HG03060 (cell line): Measurements from ENCODE around the gene SERPINA6.
"Not testable (repeated sequence)": the region's sequence is repeated elsewhere in the genome, so short reads cannot be mapped to it uniquely, and the experiment has no call there.

Experiments
- ATAC-seq: cut with Tn5 transposase; IDR thresholded peaks from one replicate; pipeline ENCODE4 v1.9.1; 2021; ENCODE audit warnings: low read depth, moderate number of reproducible peaks; ENCODE audit not compliant: unreplicated experiment

The SERPINA6 gene

DNA sequence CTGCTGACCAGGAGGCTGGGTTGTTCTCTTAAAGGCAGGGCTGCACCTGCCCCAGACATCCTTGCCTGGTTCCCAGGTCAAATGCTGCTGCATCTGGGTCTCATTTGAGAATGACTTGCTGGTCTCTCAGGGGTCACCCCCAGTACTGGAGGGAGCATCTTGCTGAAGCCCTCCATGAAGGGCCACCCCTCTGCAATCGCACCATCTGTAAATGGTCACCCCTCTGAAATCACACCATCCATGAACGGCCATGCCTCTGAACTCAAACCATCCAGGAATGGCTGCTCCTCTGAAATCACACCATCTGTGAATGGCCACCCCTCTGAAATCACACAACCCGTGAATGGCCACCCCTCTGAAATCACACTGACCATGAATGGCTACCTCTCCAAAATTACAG lies 7.3 kb upstream of the SERPINA6 start:
- no peak for ATAC-seq

- no peak for ATAC-seq
Observed at GRCh38 chr14:94329857-94330256, 6.7 kb upstream of the SERPINA6 start.

DNA sequence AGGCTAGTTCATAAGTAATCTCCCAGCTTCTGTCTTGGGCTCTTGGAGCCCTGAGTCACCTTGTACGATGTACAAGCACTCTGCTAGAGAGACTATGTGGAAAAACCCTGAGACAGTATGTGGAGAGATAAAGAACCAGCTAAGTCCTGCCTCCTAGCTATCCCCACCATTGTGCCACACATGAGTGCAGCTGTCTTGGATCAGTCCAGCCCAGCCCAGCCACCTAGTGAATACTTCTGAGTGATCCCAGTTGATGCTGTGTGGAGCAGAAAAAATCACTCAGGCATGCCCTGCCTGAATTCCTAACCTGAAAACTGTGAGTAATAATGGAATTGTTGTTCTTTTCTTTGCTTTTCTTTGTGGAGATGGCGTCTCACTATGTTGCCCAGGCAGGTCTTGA lies 5.1 kb upstream of the SERPINA6 start:
- ATAC-seq = no peak

- no peak for ATAC-seq
Observed at GRCh38 chr14:94321421-94322271, 1.5 kb downstream of the SERPINA6 start.

GRCh38 chr14:94320243-94320642 lies 2.9 kb downstream of the SERPINA6 start:
- ATAC-seq = no peak

- ATAC-seq = no peak
Observed at GRCh38 chr14:94317259-94317658, 5.9 kb downstream of the SERPINA6 start.

DNA sequence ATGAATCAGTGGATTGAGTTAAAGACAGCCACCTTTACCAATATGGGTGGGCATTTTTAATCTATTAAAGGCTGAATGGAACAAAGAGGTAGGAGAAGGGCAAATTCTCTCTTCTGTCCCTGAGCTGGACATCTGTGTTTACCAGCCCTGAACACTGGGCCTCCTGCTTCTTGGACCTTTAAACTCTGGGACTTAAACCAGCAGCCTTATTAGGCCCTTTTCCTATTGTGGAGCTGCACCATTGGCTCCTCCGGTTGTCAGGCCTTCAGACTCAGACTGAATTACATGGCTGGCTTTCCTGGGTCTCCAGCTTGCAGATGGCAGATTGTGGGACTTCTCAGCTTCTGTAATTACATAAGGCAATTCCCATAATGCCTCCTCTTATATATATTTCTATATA lies 6.4 kb downstream of the SERPINA6 start:
- no peak for ATAC-seq

DNA sequence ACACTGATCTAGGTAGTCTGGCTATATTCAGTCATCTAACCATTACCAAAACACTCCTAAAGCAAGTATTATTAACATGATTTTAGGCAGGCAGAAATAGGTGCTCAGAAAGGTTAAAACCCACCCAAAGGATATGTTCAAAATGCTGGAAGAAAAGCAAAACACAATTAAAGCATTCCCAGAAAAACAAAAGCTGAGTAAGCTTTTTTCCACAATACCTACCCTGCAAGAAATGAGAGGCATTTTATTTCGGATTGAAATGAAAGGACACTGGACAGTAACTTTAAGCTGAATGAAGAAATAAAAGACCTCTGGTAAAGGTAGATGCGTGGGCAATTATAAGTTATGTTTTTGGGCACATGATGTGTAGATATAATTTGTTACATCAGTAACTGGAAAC lies 8.2 kb downstream of the SERPINA6 start:
- ATAC-seq = no peak

DNA sequence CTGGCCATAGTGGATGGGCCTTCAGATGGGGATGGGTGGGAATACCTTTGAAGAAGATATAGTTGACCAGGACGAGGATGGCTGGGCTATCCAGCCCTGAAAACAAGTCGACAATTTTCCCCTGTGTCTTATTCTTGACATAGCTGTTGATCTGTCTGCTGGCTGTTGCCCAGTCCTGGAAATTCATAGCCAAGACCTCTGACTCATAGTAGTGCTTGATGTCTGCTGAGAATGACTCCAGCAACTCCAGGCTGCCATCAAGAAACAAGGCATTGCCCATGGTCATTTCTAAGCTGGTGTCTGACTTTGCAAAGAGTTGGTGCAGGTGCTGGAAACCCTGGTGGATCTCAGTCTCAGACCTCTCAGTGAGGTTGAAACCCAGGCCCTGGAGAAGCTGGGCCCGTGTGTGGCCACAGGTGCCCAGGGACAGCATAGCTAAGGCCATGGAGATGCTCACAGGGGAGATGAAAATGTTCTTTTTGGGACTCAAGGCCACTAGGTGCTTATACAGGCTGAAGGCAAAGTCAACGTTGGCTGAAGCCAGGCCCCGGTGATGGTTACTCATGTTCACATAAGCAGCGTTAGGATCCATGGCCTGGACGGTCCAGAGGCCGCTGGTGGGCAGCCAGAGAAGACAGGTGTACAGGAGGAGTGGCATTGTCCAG lies 9.0 kb downstream of the SERPINA6 start:
- no peak for ATAC-seq

DNA sequence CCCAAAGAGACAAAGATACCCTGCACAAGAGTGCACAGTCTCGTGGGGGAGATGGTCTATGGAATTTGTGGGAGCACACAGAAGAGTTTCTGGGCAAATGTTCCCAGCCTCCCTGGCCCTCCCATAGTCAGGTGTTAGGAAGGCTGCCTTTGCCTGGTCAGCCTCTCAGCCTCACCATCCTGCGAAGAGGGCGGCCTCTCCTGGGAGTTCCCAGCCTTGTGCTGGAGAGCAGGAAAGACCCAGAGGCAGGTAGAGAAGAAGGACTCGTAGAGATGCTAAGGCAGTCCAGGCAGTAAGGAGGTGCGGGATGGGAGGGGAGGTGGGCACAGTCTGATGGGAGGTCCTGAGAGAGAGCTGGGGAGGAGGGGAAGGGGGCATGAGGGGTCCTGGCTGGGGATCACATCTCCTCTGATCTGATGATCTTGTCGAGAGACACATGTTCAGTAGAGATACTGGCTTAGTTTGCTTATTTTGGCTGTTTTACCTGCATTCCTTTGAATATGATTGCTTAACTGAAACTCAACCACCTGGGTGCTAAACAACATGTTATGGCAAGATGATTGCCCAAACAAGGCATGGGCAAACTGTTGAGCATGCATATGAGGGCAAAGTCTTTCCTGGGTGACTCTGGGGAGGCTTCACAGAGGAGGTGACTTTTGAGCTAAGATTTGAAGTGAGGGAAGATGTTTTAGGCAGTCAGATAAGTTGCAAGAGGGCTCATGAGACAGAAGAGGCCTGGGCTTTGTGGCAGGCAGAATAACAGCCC lies 10.5 kb downstream of the SERPINA6 start:
- ATAC-seq = no peak

GRCh38 chr14:94310248-94310647 lies 12.9 kb downstream of the SERPINA6 start:
- no peak for ATAC-seq

DNA sequence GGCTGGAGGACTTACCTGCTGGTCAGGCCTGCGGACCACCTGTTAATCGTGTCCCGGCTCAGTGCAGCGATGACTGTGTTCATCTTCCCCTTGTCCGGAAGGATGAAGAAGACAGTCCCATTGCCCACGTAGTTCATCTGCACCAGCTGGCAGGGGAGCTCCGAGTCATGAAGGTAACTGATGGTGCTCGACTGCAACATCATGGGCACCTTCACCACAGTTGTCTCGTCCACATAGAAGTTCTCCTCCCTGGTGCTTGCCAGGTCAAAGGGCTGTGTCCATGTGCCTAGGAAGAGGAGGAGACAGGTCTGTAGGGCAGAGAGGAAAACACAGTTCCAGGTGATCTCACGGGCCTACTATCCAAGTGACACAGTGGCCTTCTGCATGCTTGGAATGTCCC lies 13.4 kb downstream of the SERPINA6 start:
- no peak for ATAC-seq

GRCh38 chr14:94307410-94307992 lies 15.6 kb downstream of the SERPINA6 start:
- no peak for ATAC-seq

- ATAC-seq = no peak
Observed at GRCh38 chr14:94306047-94306978, 16.8 kb downstream of the SERPINA6 start.

DNA sequence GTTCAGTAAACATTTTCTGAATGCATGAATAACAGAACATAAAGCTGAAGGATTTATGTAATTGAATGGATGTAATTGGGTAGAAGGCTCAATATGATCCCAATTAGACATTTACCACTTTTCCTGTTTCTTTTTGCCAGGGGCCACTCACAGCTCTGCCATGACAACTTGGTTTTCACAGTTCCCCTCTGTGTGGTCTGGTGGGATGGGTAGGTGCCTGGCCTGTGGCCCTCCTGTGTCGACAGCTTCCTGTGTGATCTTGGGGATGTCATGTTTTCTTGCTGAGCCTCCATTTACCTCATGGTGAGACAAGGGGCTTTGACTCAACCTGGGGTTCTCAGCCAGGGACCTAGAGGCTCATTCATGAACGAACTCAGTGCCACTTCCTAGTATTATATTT lies 17.5 kb downstream of the SERPINA6 start:
- ATAC-seq = no peak

GRCh38 chr14:94304243-94304642 lies 18.9 kb downstream of the SERPINA6 start:
- ATAC-seq = no peak

- no peak for ATAC-seq
Observed at GRCh38 chr14:94303111-94303510, 20.0 kb downstream of the SERPINA6 start.

DNA sequence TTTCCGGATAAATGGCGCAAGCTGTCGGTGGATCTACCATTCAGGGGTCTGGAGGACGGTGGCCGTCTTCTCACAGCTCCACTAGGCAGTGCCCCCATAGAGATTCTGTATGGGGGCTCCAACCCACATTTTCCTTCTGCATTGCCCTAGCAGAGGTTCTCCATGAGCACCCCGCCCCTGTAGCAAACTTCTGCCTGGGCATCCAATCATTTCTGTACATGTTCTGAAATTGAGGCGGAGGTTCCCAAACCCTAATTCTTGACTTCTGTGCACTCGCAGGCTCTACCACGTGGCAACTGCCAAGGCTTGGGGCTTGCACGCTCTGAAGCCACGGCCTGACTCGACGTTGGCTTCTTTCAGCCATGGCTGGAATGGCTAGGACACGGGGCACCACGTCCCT lies 25.0 kb downstream of the SERPINA6 start:
- ATAC-seq = no peak

DNA sequence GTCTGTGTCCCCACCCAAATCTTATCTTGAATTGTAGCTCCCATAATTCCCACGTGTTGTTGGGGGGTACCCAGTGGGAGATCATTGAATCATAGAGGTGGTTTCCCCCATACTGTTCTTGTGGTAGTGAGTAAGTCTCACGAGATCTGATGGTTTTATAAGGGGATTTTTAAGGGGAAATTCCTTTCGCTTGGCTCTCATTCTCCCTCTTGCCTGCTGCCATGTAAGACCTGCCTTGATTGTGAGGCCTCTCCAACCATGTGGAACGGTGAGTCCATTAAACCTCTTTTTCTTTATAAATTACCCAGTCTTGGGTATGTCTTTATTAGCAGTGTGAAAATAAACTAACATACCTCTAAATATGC lies 27.0 kb downstream of the SERPINA6 start:
- not testable (repeated sequence) for ATAC-seq
